Renal cortex interstitium (tissue), 11 donors: ENCODE results near the gene UPK1A. TPM values are rescaled to one million over a fixed set of nuclear protein-coding genes. Genes with fewer than 3 reads are reported as not detected.
"Not testable (repeated sequence)": the region's sequence is repeated elsewhere in the genome, so short reads cannot be mapped to it uniquely, and the experiment has no call there.

Experiments
- DNase-seq, 11 donors: peaks; one replicate each; pipeline ENCODE4 v3.0.0-alpha.2; 2013; ENCODE audit warnings: low read depth in 9 of 11, low spot score in 4 of 11; ENCODE audit errors: extremely low read depth in 1 of 11
- polyA plus RNA-seq, 3 donors: library from polyadenylated mRNA; unstranded; fragments of 120-200 nt; gene quantifications; one replicate each; pipeline ENCODE4 v1.2.1, GENCODE V29; 2013; ENCODE audit not compliant: insufficient read length in 3 of 3

Gene UPK1A
- polyA plus RNA-seq, 3 donors: 5.1 to 7.6 (median 6.0) TPM

- not testable (repeated sequence) for DNase-seq
Measured at GRCh38 chr19:35724132-35724531, 57.8 kb downstream of the UPK1A start.

GRCh38 chr19:35724560-35724959, 58.2 kb downstream of the UPK1A start:
- DNase-seq: no peak

DNA sequence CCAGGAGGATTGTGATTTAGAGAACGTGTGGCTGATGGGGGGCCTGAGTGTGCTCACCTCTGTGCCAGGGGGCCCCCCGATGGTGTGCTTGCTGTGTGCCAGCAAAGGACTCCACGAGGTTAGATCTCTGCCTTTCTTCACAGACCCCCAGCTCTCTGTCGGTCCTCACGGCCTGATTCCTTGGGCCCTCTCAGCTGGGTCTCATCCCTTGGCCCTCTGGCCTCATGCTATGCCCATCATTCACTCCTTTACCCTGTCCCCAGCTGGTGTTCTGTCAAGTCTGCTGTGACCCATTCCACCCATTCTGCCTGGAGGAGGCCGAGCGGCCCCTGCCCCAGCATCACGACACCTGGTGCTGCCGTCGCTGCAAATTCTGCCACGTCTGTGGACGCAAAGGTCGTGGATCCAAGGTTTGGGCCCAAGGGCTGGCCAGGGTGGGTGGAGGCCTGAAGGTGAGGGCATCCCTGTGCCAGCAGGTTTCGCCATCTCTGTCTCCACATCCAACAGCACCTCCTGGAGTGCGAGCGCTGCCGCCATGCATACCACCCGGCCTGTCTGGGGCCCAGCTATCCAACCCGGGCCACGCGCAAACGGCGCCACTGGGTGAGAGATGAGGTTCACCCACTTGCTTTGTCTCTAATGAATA, 59.0 kb downstream of the UPK1A start:
- no peak for DNase-seq

DNA sequence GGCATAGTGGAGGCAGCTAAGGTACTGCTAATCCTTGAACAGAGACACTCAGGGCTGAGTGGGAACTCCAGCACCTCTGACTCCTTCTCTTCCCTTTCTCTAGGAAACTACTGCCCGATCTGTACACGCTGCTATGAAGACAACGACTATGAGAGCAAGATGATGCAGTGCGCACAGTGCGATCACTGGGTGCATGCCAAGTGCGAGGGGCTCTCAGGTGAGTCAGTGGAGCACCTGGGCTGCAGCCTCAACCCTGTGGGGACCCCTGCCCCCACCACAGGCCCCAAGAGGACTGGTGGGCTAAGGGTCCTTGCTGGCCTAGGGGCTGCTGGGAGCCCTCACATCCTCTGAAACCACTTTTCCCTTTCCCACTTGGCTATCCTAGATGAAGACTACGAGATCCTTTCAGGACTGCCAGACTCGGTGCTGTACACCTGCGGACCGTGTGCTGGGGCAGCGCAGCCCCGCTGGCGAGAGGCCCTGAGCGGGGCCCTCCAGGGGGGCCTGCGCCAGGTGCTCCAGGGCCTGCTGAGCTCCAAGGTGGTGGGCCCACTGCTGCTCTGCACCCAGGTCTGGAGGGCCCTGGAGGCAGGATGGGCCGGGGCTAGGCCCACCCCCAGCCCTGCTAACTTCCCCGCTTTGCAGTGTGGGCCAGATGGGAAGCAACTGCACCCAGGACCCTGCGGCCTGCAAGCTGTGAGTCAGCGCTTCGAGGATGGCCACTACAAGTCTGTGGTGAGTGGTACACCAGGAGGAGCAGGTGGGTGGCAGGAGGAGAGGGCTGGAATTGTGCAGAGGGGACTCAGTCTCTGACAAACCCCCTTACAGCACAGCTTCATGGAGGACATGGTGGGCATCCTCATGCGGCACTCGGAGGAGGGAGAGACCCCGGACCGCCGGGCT, 61.0 kb downstream of the UPK1A start:
- no peak for DNase-seq

Other genes with a start within 250 kb of the UPK1A start
- gene FFAR2, start 218.3 kb upstream of the UPK1A start, polyA plus RNA-seq: under 1 TPM; 0.32 to 0.84 (median 0.55) TPM
- gene KRTDAP, start 176.1 kb upstream of the UPK1A start, polyA plus RNA-seq: 1 to 10 TPM in 2 of 3 donors, under 1 TPM in 1; 0.40 to 1.5 (median 1.1) TPM
- 100 to 1,000 TPM in 1 of 3 donors, 10 to 100 TPM in 2; 69.7 to 129 (median 73.6) TPM for gene DMKN, start 152.9 kb upstream of the UPK1A start, polyA plus RNA-seq
- gene SBSN, start 138.2 kb upstream of the UPK1A start, polyA plus RNA-seq: under 1 TPM in 1 of 3 donors, not detected in 2; 0.09 TPM
- gene GAPDHS, start 133.1 kb upstream of the UPK1A start, polyA plus RNA-seq: not detected
- 10 to 100 TPM; 81.4 to 99.2 (median 94.4) TPM for gene TMEM147, start 120.9 kb upstream of the UPK1A start, polyA plus RNA-seq
- under 1 TPM in 1 of 3 donors, not detected in 2; 0.11 TPM for gene ATP4A, start 102.9 kb upstream of the UPK1A start, polyA plus RNA-seq
- gene PMIS2, start 80.3 kb upstream of the UPK1A start, polyA plus RNA-seq: not detected
- gene HAUS5, start 53.8 kb upstream of the UPK1A start, polyA plus RNA-seq: 10 to 100 TPM; 24.0 to 30.8 (median 28.4) TPM
- 10 to 100 TPM; 48.2 to 83.4 (median 69.0) TPM for gene RBM42, start 37.5 kb upstream of the UPK1A start, polyA plus RNA-seq
- gene ETV2, start 24.8 kb upstream of the UPK1A start, polyA plus RNA-seq: 1 to 10 TPM; 1.6 to 2.6 (median 2.0) TPM
- 100 to 1,000 TPM; 284 to 381 (median 334) TPM for gene COX6B1, start 18.2 kb upstream of the UPK1A start, polyA plus RNA-seq
- gene ZBTB32, start 38.0 kb downstream of the UPK1A start, polyA plus RNA-seq: under 1 TPM; 0.20 to 0.98 (median 0.40) TPM
- 10 to 100 TPM; 31.2 to 39.1 (median 37.6) TPM for gene KMT2B, start 51.5 kb downstream of the UPK1A start, polyA plus RNA-seq
- 1 to 10 TPM; 3.3 to 5.6 (median 5.1) TPM for gene IGFLR1, start 75.9 kb downstream of the UPK1A start, polyA plus RNA-seq
- 10 to 100 TPM; 12.8 to 19.3 (median 19.0) TPM for gene U2AF1L4, start 78.9 kb downstream of the UPK1A start, polyA plus RNA-seq
- 10 to 100 TPM; 59.6 to 66.5 (median 65.4) TPM for gene PSENEN, start 79.1 kb downstream of the UPK1A start, polyA plus RNA-seq
- 10 to 100 TPM; 12.5 to 12.9 (median 12.6) TPM for gene LIN37, start 82.1 kb downstream of the UPK1A start, polyA plus RNA-seq
- 10 to 100 TPM; 18.4 to 27.8 (median 22.7) TPM for gene HSPB6, start 90.5 kb downstream of the UPK1A start, polyA plus RNA-seq
- 10 to 100 TPM; 14.5 to 23.7 (median 16.3) TPM for gene PROSER3, start 91.7 kb downstream of the UPK1A start, polyA plus RNA-seq
- 10 to 100 TPM; 17.7 to 45.7 (median 33.6) TPM for gene ARHGAP33, start 109.0 kb downstream of the UPK1A start, polyA plus RNA-seq
- gene PRODH2, start 146.3 kb downstream of the UPK1A start, polyA plus RNA-seq: 10 to 100 TPM; 28.7 to 50.1 (median 42.4) TPM
- 100 to 1,000 TPM; 138 to 184 (median 158) TPM for gene NPHS1, start 186.0 kb downstream of the UPK1A start, polyA plus RNA-seq
- 10 to 100 TPM in 1 of 3 donors, 1 to 10 TPM in 2; 9.5 to 12.0 (median 9.6) TPM for gene KIRREL2, start 190.4 kb downstream of the UPK1A start, polyA plus RNA-seq
- 10 to 100 TPM; 24.2 to 27.4 (median 27.3) TPM for gene APLP1, start 202.1 kb downstream of the UPK1A start, polyA plus RNA-seq
- 1 to 10 TPM; 2.4 to 5.9 (median 3.6) TPM for gene NFKBID, start 234.0 kb downstream of the UPK1A start, polyA plus RNA-seq
- 1 to 10 TPM; 3.3 to 5.4 (median 5.3) TPM for gene HCST, start 236.0 kb downstream of the UPK1A start, polyA plus RNA-seq
- gene TYROBP, start 241.8 kb downstream of the UPK1A start, polyA plus RNA-seq: 10 to 100 TPM in 2 of 3 donors, 1 to 10 TPM in 1; 9.0 to 14.3 (median 11.9) TPM